ENCODE results near the gene PGAM1.

DNA sequence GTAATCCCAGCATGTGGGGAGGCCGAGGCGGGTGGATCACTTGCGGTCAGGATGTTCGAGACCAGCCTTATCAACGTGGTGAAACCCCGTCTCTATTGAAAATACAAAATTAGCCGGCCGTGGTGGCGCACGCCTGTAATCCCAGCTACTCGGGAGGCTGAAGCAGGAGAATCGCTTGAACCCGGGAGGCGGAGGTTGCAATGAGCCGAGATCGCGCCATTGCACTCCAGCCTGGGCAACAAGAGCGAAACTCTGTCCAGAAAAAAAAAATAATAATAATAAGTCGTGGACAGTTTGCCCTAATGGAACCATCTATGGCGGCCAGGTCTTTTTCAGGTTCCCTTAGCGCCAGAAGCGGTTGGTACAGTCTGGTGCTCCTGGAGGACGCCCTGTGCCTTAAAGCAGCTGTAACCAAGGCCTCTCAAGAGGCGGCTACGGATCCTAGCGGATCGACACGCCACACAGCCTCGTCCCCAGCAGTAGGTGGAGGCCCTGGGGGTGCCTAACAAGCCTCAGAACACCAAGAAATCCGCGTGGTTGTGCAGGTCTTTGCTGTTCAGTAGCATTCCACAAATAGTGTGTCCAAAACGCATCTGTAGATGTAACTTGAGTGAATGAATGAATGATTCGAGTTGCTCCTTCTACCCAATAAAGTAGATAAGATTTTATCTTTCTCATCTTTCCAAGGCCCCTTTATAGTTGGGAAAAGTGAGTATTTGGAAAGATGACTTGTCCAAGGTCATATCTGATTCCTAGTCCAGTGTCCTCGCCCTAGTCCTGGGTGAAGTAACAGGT is 982 bp downstream of the PGAM1 start:
- TF ChIP-seq, protein P1, sequence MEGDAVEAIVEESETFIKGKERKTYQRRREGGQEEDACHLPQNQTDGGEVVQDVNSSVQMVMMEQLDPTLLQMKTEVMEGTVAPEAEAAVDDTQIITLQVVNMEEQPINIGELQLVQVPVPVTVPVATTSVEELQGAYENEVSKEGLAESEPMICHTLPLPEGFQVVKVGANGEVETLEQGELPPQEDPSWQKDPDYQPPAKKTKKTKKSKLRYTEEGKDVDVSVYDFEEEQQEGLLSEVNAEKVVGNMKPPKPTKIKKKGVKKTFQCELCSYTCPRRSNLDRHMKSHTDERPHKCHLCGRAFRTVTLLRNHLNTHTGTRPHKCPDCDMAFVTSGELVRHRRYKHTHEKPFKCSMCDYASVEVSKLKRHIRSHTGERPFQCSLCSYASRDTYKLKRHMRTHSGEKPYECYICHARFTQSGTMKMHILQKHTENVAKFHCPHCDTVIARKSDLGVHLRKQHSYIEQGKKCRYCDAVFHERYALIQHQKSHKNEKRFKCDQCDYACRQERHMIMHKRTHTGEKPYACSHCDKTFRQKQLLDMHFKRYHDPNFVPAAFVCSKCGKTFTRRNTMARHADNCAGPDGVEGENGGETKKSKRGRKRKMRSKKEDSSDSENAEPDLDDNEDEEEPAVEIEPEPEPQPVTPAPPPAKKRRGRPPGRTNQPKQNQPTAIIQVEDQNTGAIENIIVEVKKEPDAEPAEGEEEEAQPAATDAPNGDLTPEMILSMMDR (IDR thresholded peaks at IDR 0.05), result no peak
- TF ChIP-seq POLR2A (IDR thresholded peaks at IDR 0.05), result no peak
- TF ChIP-seq POLR2AphosphoS5 (IDR thresholded peaks at IDR 0.05), result no peak
- no peak for TF ChIP-seq EP300 (IDR thresholded peaks at IDR 0.05)

Measured in upper lobe of left lung (tissue), 4 donors.